ENCODE data around the gene C1orf216. TPM values are rescaled to one million over a fixed set of nuclear protein-coding genes. Genes with fewer than 3 reads are reported as not detected.

C1orf216 gene
- polyA plus RNA-seq, 1 experiment: 19.2 TPM

- Histone ChIP-seq H3K27ac (ENCODE audit: low read depth, low read length) (no peak overlapping the region), H3K27me3 (ENCODE audit: control insufficient read depth, insufficient read depth, low read length) (no peaks in the 10 kb centered on the region), H3K9me3 (ENCODE audit: control insufficient read depth, insufficient read depth, low read length) (no peaks in the 10 kb centered on the region), H3K4me3 (ENCODE audit: low read depth, low read length) (no peak overlapping the region)
- no peak for DNase-seq (ENCODE audit: low read depth, low spot score)
- CTCF ChIA-PET: interaction anchor here (1.1 to 1.6 kb wide), 2 partner anchors 19 to 29 kb away, joined by 4 to 12 read pairs; no protein-coding TSS in a partner anchor
- POLR2A ChIA-PET: interaction anchor here (0.7 to 1.0 kb wide), 2 partner anchors 9 to 13 kb away, joined by 3 to 4 read pairs; partner anchors contain the start of gene CLSPN
- TF ChIP-seq CTCF (IDR thresholded peaks at IDR 0.05; ENCODE audit: low read depth, low read length): no peak
Observed at GRCh38 chr1:35756064-35756463, 37.4 kb upstream of the C1orf216 start.

GRCh38 chr1:35753626-35754260, 35.1 kb upstream of the C1orf216 start:
- Histone ChIP-seq H3K4me3 (ENCODE audit: low read depth, low read length) (no peak overlapping the region), H3K27ac (ENCODE audit: low read depth, low read length) (no peak overlapping the region), H3K9me3 (ENCODE audit: control insufficient read depth, insufficient read depth, low read length) (no peaks in the 10 kb centered on the region), H3K27me3 (ENCODE audit: control insufficient read depth, insufficient read depth, low read length) (no peaks in the 10 kb centered on the region)
- no peak for TF ChIP-seq CTCF (IDR thresholded peaks at IDR 0.05; ENCODE audit: low read depth, low read length)
- CTCF ChIA-PET: interaction anchor here (0.7 to 1.8 kb wide), 3 partner anchors 16 to 185 kb away, joined by 3 to 17 read pairs (median 5); partner anchors contain the start of gene CLSPN
- POLR2A ChIA-PET: no interaction called here
- DNase-seq (ENCODE audit: low read depth, low spot score): no peak

- POLR2A ChIA-PET: interaction anchor here (0.6 kb wide), 2 partner anchors 22 to 314 kb away, joined by 3 to 5 read pairs; no protein-coding TSS in a partner anchor
- CTCF ChIA-PET: interaction anchor here (0.6 to 5.4 kb wide), 4 partner anchors 22 to 905 kb away, joined by 4 to 47 read pairs (median 11); no protein-coding TSS in a partner anchor
- TF ChIP-seq CTCF (IDR thresholded peaks at IDR 0.05; ENCODE audit: low read depth, low read length): no peak
Observed at GRCh38 chr1:35748326-35748725, 29.6 kb upstream of the C1orf216 start.

GRCh38 chr1:35745124-35745730, 26.5 kb upstream of the C1orf216 start:
- H3K27ac ChIP-seq (ENCODE audit: low read depth, low read length): no peak overlapping the region

More at GRCh38 chr1:35748326-35748725, 29.6 kb upstream of the C1orf216 start:
- Histone ChIP-seq H3K9me3 (ENCODE audit: control insufficient read depth, insufficient read depth, low read length) (no peaks in the 10 kb centered on the region), H3K27me3 (ENCODE audit: control insufficient read depth, insufficient read depth, low read length) (no peaks in the 10 kb centered on the region), H3K27ac (ENCODE audit: low read depth, low read length) (no peak overlapping the region), H3K4me3 (ENCODE audit: low read depth, low read length) (no peak overlapping the region)
- no peak for DNase-seq (ENCODE audit: low read depth, low spot score)

More at GRCh38 chr1:35745124-35745730, 26.5 kb upstream of the C1orf216 start:
- Histone ChIP-seq H3K4me3 (ENCODE audit: low read depth, low read length) (no peak overlapping the region), H3K9me3 (ENCODE audit: control insufficient read depth, insufficient read depth, low read length) (no peaks in the 10 kb centered on the region), H3K27me3 (ENCODE audit: control insufficient read depth, insufficient read depth, low read length) (no peaks in the 10 kb centered on the region)
- CTCF ChIA-PET: interaction anchor here (1.0 to 5.4 kb wide), 3 partner anchors 19 to 177 kb away, joined by 5 to 47 read pairs (median 12); no protein-coding TSS in a partner anchor
- TF ChIP-seq CTCF (IDR thresholded peaks at IDR 0.05; ENCODE audit: low read depth, low read length): no peak
- POLR2A ChIA-PET: no interaction called here
- DNase-seq (ENCODE audit: low read depth, low spot score): no peak
